H1 (cell line): Measurements from ENCODE around the gene ADGRL3. TPM values are rescaled to one million over a fixed set of nuclear protein-coding genes. Genes with fewer than 3 reads are reported as not detected.

Experiments
- CEBPB ChIP-seq: IDR thresholded peaks from 2 replicates; pipeline ENCODE4 v1.6.1; 2012; ENCODE audit warnings: low read depth, low read length
- polyA plus RNA-seq, 7 experiments: library from polyadenylated mRNA; depleted of rRNA in 3 of 7; stranded (reverse) in 5 of 7; unstranded in 2 of 7; fragments of >200 nt in 5 of 7; fragments of 200-250 nt in 2 of 7; gene quantifications; 1 replicate in 5 of 7; 2 replicates in 1 of 7; 4 replicates in 1 of 7; pipeline versions ENCODE4 v1.2.1 to v1.2.3, GENCODE V29; 2011 to 2013; ENCODE audit warnings: missing spikeins in 2 of 7, mixed read lengths in 2 of 7
- total RNA-seq: library from RNA; stranded (reverse); fragmentation: NEBNext Ultra II Directional; extraction: Animal tissue kit (Norgen Biotek cat#: 25700); gene quantifications from 2 replicates; pipeline ENCODE4 v1.2.1, GENCODE V29; 2021
- TF ChIP-seq, protein P1 (sequence below): fragments of 300-600 bp; sonication (generic); IDR thresholded peaks from 2 replicates; pipeline ENCODE4 v1.7.1; 2012; ENCODE audit warnings: low read length, moderate library complexity, mild to moderate bottlenecking, inconsistent platforms; ENCODE audit not compliant: insufficient replicate concordance

The ADGRL3 gene
- total and polyA plus RNA-seq, 2 of the 8 experiments (the other 6 are each of a cell fraction or from before 2014, with no cell fraction given) = 6.6 to 13.0 TPM

DNA sequence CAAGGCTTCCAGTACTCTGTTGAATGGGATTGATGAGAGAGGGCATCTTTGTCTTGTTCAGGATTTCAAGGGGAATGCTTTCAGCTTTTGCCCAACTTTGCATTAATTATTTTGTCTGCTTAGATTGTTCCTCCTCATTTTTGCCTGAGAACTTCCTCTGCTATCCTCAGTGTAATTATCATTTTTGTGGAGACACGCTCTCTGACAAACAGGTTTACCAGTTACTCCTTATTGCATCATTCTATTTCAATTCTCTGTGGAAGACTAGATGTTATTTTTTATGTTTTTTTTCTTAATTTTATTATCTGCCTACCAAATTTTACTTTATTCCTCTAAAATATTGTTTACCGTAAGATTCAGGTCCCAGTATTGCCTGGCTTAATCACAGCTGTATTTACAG, 349.2 kb downstream of the ADGRL3 start (continued):
- TF ChIP-seq, protein P1, sequence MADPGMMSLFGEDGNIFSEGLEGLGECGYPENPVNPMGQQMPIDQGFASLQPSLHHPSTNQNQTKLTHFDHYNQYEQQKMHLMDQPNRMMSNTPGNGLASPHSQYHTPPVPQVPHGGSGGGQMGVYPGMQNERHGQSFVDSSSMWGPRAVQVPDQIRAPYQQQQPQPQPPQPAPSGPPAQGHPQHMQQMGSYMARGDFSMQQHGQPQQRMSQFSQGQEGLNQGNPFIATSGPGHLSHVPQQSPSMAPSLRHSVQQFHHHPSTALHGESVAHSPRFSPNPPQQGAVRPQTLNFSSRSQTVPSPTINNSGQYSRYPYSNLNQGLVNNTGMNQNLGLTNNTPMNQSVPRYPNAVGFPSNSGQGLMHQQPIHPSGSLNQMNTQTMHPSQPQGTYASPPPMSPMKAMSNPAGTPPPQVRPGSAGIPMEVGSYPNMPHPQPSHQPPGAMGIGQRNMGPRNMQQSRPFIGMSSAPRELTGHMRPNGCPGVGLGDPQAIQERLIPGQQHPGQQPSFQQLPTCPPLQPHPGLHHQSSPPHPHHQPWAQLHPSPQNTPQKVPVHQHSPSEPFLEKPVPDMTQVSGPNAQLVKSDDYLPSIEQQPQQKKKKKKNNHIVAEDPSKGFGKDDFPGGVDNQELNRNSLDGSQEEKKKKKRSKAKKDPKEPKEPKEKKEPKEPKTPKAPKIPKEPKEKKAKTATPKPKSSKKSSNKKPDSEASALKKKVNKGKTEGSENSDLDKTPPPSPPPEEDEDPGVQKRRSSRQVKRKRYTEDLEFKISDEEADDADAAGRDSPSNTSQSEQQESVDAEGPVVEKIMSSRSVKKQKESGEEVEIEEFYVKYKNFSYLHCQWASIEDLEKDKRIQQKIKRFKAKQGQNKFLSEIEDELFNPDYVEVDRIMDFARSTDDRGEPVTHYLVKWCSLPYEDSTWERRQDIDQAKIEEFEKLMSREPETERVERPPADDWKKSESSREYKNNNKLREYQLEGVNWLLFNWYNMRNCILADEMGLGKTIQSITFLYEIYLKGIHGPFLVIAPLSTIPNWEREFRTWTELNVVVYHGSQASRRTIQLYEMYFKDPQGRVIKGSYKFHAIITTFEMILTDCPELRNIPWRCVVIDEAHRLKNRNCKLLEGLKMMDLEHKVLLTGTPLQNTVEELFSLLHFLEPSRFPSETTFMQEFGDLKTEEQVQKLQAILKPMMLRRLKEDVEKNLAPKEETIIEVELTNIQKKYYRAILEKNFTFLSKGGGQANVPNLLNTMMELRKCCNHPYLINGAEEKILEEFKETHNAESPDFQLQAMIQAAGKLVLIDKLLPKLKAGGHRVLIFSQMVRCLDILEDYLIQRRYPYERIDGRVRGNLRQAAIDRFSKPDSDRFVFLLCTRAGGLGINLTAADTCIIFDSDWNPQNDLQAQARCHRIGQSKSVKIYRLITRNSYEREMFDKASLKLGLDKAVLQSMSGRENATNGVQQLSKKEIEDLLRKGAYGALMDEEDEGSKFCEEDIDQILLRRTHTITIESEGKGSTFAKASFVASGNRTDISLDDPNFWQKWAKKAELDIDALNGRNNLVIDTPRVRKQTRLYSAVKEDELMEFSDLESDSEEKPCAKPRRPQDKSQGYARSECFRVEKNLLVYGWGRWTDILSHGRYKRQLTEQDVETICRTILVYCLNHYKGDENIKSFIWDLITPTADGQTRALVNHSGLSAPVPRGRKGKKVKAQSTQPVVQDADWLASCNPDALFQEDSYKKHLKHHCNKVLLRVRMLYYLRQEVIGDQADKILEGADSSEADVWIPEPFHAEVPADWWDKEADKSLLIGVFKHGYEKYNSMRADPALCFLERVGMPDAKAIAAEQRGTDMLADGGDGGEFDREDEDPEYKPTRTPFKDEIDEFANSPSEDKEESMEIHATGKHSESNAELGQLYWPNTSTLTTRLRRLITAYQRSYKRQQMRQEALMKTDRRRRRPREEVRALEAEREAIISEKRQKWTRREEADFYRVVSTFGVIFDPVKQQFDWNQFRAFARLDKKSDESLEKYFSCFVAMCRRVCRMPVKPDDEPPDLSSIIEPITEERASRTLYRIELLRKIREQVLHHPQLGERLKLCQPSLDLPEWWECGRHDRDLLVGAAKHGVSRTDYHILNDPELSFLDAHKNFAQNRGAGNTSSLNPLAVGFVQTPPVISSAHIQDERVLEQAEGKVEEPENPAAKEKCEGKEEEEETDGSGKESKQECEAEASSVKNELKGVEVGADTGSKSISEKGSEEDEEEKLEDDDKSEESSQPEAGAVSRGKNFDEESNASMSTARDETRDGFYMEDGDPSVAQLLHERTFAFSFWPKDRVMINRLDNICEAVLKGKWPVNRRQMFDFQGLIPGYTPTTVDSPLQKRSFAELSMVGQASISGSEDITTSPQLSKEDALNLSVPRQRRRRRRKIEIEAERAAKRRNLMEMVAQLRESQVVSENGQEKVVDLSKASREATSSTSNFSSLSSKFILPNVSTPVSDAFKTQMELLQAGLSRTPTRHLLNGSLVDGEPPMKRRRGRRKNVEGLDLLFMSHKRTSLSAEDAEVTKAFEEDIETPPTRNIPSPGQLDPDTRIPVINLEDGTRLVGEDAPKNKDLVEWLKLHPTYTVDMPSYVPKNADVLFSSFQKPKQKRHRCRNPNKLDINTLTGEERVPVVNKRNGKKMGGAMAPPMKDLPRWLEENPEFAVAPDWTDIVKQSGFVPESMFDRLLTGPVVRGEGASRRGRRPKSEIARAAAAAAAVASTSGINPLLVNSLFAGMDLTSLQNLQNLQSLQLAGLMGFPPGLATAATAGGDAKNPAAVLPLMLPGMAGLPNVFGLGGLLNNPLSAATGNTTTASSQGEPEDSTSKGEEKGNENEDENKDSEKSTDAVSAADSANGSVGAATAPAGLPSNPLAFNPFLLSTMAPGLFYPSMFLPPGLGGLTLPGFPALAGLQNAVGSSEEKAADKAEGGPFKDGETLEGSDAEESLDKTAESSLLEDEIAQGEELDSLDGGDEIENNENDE = no peak
- peak; percentile 56; the same call in 1 of the 2 replicates for TF ChIP-seq CEBPB
